Naive thymus-derived CD4-positive, alpha-beta T cell (primary cell): ENCODE data around the gene ZNF513. TPM values are rescaled to one million over a fixed set of nuclear protein-coding genes. Genes with fewer than 3 reads are reported as not detected.
"Not testable (repeated sequence)": the region's sequence is repeated elsewhere in the genome, so short reads cannot be mapped to it uniquely, and the experiment has no call there.

Experiments used
- ATAC-seq: fragments of 150-1000 bp; cut with Tn5 transposase; 2 replicates; pipeline ENCODE4 v1.10.0; 2021; ENCODE audit warnings: mild to moderate bottlenecking, moderate library complexity
- CTCF ChIA-PET: fragments of 350-600 bp; sonication (Branson Sonifier 250); formaldehyde crosslinking; loops from one replicate; lab custom pipeline; 2021; ENCODE audit warnings: antibody characterized with exemption; lab: Charles Lee
- POLR2A ChIA-PET: fragments of 350-600 bp; sonication (Branson Sonifier 250); formaldehyde crosslinking; loops from one replicate; lab custom pipeline; 2021; ENCODE audit warnings: antibody characterized with exemption, inconsistent platforms; lab: Charles Lee
- DNase-seq, 9 donors: peaks; one replicate each; pipeline versions ENCODE4 v3.0.0 to v3.0.0-alpha.2; 2020 to 2022; ENCODE audit warnings: mixed read lengths in 1 of 9
- H3K27ac ChIP-seq: one replicate; pipeline ENCODE4 v1.7.0; 2013; ENCODE audit warnings: mild to moderate bottlenecking, low read depth, low read length, moderate library complexity
- H3K27me3 ChIP-seq, 2 donors: one replicate each; pipeline ENCODE4 v1.7.0; 2013; ENCODE audit warnings: low read length in 2 of 2, mild to moderate bottlenecking in 2 of 2, moderate library complexity in 2 of 2; ENCODE audit not compliant: control insufficient read depth in 2 of 2, insufficient read depth in 2 of 2
- H3K36me3 ChIP-seq, 3 experiments: 1 replicate in 2 of 3; 2 replicates in 1 of 3; pipeline ENCODE4 v1.7.0; 2013; ENCODE audit warnings: low read length in 3 of 3, mild to moderate bottlenecking in 3 of 3, moderate library complexity in 1 of 3; ENCODE audit not compliant: insufficient read depth in 3 of 3, control insufficient read depth in 2 of 3
- H3K4me1 ChIP-seq, 2 donors: one replicate each; pipeline ENCODE4 v1.7.0; 2013; ENCODE audit warnings: low read length in 2 of 2, mild to moderate bottlenecking in 2 of 2, moderate library complexity in 1 of 2; ENCODE audit not compliant: control insufficient read depth in 2 of 2, insufficient read depth in 2 of 2
- H3K4me3 ChIP-seq: 2 replicates; pipeline ENCODE4 v1.7.0; 2013; ENCODE audit warnings: mild to moderate bottlenecking, low read length
- H3K9me3 ChIP-seq, 3 experiments: 1 replicate in 2 of 3; 2 replicates in 1 of 3; pipeline ENCODE4 v1.7.0; 2013; ENCODE audit warnings: low read length in 3 of 3; ENCODE audit not compliant: control insufficient read depth in 2 of 3
- H3K27ac Mint-ChIP-seq, 9 donors: one replicate each; pipeline ENCODE4 v1.8.0; 2020 to 2022; ENCODE audit warnings: mixed read lengths in 9 of 9, mild to moderate bottlenecking in 8 of 9, moderate library complexity in 5 of 9, inconsistent platforms in 2 of 9
- H3K27me3 Mint-ChIP-seq, 5 donors: one replicate each; pipeline ENCODE4 v1.8.0; 2021 to 2022; ENCODE audit warnings: mixed read lengths in 5 of 5, mild to moderate bottlenecking in 1 of 5
- H3K36me3 Mint-ChIP-seq, 5 donors: one replicate each; pipeline ENCODE4 v1.8.0; 2020 to 2022; ENCODE audit warnings: mixed read lengths in 5 of 5, mild to moderate bottlenecking in 3 of 5, inconsistent platforms in 1 of 5
- H3K4me1 Mint-ChIP-seq, 7 donors: one replicate each; pipeline ENCODE4 v1.8.0; 2020 to 2022; ENCODE audit warnings: mixed read lengths in 7 of 7, mild to moderate bottlenecking in 3 of 7, inconsistent platforms in 1 of 7
- H3K4me3 Mint-ChIP-seq, 10 donors: one replicate each; pipeline ENCODE4 v1.8.0; 2020 to 2022; ENCODE audit warnings: mild to moderate bottlenecking in 10 of 10, mixed read lengths in 10 of 10, moderate library complexity in 6 of 10, inconsistent platforms in 2 of 10
- H3K9me3 Mint-ChIP-seq, 11 donors: one replicate each; pipeline ENCODE4 v1.8.0; 2020 to 2022; ENCODE audit warnings: mixed read lengths in 11 of 11, mild to moderate bottlenecking in 4 of 11, inconsistent platforms in 1 of 11, moderate library complexity in 1 of 11
- intact Hi-C, 2 donors: fragments of 100-400 bp; cut with micrococcal nuclease; formaldehyde crosslinking; loops; one replicate each; pipeline ENCODE4 v1.15.1; 2023
- polyA plus RNA-seq, 2 donors: library from polyadenylated mRNA; unstranded; fragments of 300-500 nt; fragmentation: Illumina TruSeq; gene quantifications; one replicate each; pipeline ENCODE4 v1.2.3, GENCODE V29; 2021
- total RNA-seq, 6 experiments: library from RNA in 5 of 6; stranded (reverse) in 5 of 6; gene quantifications; 1 replicate in 5 of 6; 2 replicates in 1 of 6; pipeline ENCODE4 v1.2.3 and lab custom pipeline; 2021 to 2026

The ZNF513 gene
- total and polyA plus RNA-seq, 7 experiments from 2014 or later, result 2.6 to 23.2 (median 17.2) TPM

DNA sequence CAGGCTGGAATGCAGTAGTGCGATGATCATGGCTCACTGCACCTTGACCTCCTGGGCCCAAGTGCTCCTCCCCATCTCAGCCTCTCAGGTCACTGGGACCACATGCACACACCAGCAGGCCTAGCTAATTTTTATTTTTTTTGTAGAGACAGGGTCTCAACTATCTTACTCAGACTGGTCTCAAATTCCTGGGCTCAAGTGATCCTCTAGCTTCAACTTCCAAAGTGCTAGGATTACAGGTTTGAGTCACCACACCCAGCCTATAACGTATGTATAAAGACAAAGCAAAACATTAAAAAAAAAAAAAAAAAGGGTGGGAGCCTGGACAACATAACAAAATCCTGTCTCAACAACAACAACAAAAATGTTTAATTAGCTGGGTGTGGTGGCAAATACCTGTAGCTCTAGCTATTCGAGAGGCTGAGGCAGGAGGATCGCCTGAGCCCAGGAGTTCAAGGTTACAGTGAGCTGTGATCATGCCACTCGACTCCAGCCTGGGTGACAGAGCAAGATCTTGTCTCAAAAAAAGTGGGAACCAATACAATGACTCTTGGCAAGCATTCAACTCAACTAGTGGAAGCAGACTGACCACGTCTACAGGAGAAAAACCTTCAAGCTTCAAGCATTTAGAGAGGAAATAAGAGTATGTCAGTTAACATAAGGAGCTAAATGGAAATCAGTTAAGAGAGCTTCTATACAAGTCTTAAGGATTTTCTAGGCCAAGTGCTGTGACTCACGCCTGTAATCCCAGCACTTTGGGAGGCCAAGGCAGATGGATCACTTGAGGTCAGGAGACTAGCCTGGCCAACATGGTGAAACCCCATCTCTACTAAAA is 26.6 kb downstream of the ZNF513 start:
- Histone ChIP-seq H3K27ac (no peak overlapping the region), H3K9me3 (no peaks in the 10 kb centered on the region), H3K36me3 (peaks cover 0 to 12% (median 0%) of the 10 kb centered on the region in 3 experiments), H3K27me3 (no peaks in the 10 kb centered on the region), H3K4me1 (peaks cover 24 to 36% of the 10 kb centered on the region in 2 donors), H3K4me3 (no peak overlapping the region)
- Mint-ChIP-seq H3K27me3 (no peaks in the 10 kb centered on the region), H3K4me3 (peak overlapping the region in 9 of 10 donors; percentile 42 to 100 (median 65)), H3K36me3 (peaks cover 0 to 12% (median 7%) of the 10 kb centered on the region in 5 donors), H3K9me3 (peaks cover 0 to 6% (median 0%) of the 10 kb centered on the region in 11 donors), H3K27ac (peak overlapping the region in 4 of 9 donors; percentile 39 to 83 (median 53)), H3K4me1 (peaks cover 40 to 86% (median 71%) of the 10 kb centered on the region in 7 donors)
- ATAC-seq (no peak), DNase-seq (no peak)
- ChIA-PET POLR2A (interaction anchor here (0.7 to 4.2 kb wide), 4 partner anchors 10 to 36 kb away, joined by 4 to 21 read pairs (median 4); partner anchors contain the start of gene MPV17), CTCF (no interaction called here)
- intact Hi-C loops, result no loop called here

DNA sequence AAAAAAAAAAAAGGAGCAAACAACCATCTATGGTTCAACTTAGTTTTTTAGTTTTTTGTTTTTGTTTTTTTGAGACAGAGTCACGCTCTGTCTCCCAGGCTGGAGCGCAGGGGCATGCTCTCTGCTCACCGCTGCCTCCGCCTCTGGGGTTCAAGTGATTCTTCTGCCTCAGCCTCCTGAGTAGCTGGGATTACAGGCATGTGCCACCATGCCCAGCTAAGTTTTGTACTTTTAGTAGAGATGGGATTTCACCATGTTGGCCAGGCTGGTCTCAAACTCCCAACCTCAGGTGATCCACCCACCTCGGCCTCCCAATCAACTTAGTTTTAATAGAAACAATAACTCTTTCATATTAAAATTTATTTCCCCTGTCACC is 27.2 kb downstream of the ZNF513 start:
- peak overlapping the region in 5 of 10 donors; percentile 35 to 100 (median 58) for H3K4me3 Mint-ChIP-seq
- DNase-seq, H3K27ac ChIP-seq, intact Hi-C loops, H3K4me3 ChIP-seq, H3K9me3 Mint-ChIP-seq, ATAC-seq, H3K9me3 ChIP-seq, H3K27me3 Mint-ChIP-seq, H3K27me3 ChIP-seq: not testable (repeated sequence)
- ChIA-PET CTCF (interaction anchor here (0.6 kb wide), 1 partner anchor 50 kb away, joined by 4 read pairs; no protein-coding TSS in a partner anchor), POLR2A (interaction anchor here (0.7 to 4.2 kb wide), 3 partner anchors 11 to 30 kb away, joined by 4 to 21 read pairs (median 4); partner anchors contain the start of gene MPV17)
- peaks cover 0 to 11% (median 4%) of the 10 kb centered on the region in 5 donors for H3K36me3 Mint-ChIP-seq
- H3K4me1 ChIP-seq, result peaks cover 24 to 36% of the 10 kb centered on the region in 2 donors
- H3K36me3 ChIP-seq, result peaks cover 0 to 12% (median 0%) of the 10 kb centered on the region in 3 experiments
- peak overlapping the region in 3 of 9 donors; percentile 39 to 83 (median 62) for H3K27ac Mint-ChIP-seq
- peaks cover 37 to 84% (median 69%) of the 10 kb centered on the region in 7 donors for H3K4me1 Mint-ChIP-seq

DNA sequence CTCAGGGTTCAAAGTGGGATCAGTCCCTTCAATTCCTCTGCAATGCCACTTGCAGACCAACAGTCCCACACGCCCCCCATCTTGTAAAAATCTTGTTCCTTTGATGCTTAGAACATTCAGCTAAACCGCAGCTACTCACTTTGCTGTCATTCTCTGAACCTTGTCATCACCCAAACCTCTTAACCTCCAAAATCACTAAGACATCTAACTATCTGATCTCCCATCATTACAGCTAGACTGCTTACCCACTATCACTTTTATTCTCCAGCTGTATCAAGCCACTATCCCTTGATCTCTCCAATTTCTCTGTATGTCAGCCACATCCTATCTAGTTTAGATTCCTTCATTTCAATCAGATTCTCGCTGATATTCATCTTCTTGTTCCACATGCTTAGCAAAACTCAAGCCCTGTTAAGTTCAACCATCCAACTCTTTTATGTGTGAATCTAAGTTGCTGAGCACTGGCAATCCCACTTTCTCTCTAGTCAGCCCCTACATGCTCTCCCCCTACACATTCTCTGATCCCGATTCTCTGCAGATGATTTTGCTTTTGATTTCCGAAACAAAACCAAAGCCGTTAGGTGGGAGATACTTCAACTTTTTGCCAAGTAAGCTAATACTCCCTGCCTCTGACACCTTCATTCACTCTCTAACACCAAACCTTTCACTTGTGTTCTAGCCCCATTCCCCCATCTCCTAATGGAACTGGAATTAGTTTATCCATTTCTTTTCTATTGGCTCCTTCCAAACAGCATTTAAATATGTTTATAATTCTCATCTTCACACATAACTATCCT is 28.5 kb downstream of the ZNF513 start:
- ChIA-PET CTCF (interaction anchor here (1.4 to 1.5 kb wide), 2 partner anchors 10 to 17 kb away, joined by 5 read pairs; no protein-coding TSS in a partner anchor), POLR2A (interaction anchor here (0.8 to 4.2 kb wide), 2 partner anchors 12 to 29 kb away, joined by 3 to 21 read pairs; partner anchors contain the start of gene MPV17)
- no peak for ATAC-seq
- peak overlapping the region; percentile 0 to 83 (median 61) for H3K27ac Mint-ChIP-seq
- peak in 5 of 9 donors; percentile 12 to 38 (median 31) for DNase-seq
- peaks cover 36 to 84% (median 66%) of the 10 kb centered on the region in 7 donors for H3K4me1 Mint-ChIP-seq
- intact Hi-C loops, result no loop called here
- Histone ChIP-seq H3K9me3 (no peaks in the 10 kb centered on the region), H3K36me3 (peaks cover 0 to 11% (median 0%) of the 10 kb centered on the region in 3 experiments), H3K27ac (peak overlapping the region; percentile 4), H3K27me3 (no peaks in the 10 kb centered on the region), H3K4me1 (peaks cover 14 to 28% of the 10 kb centered on the region in 2 donors), H3K4me3 (no peak overlapping the region)
- H3K27me3 Mint-ChIP-seq, result no peaks in the 10 kb centered on the region
- H3K9me3 Mint-ChIP-seq, result peaks cover 0 to 6% (median 0%) of the 10 kb centered on the region in 11 donors
- H3K36me3 Mint-ChIP-seq, result peaks cover 0 to 11% (median 9%) of the 10 kb centered on the region in 5 donors
- peak overlapping the region; percentile 2 to 65 (median 36) for H3K4me3 Mint-ChIP-seq

DNA sequence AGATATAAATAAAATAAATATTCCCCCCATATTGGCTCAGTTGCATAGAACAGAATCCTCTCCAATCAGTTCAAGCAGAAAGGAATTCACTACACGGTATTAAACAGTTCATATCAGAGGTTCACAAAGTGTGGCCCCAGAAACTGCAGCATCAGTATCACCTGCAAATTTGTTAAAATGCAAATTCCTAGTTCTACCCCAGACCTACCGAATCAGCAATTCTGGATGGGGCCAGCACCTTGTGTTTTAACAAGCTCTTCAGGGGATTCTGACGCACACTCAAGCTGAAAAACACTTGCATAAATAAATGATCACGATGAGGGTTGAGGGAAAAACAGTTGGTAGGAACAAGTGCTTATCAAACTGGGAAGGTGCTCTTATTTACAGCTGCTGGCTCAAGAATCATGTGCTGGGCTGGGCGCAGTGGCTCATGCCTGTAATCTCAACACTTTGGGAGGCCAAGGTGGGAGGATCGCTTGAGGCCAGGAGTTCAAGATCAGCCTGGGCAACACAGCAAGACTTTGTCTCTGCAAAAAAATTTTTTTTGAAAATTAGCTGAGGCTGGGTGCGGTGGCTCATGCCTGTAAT is 30.3 kb downstream of the ZNF513 start:
- ChIA-PET POLR2A (interaction anchor here (0.5 to 0.9 kb wide), 2 partner anchors 60 to 1514 kb away, joined by 4 read pairs; no protein-coding TSS in a partner anchor), CTCF (no interaction called here)
- DNase-seq, result no peak
- Mint-ChIP-seq H3K4me1 (peaks cover 32 to 76% (median 56%) of the 10 kb centered on the region in 7 donors), H3K27me3 (no peaks in the 10 kb centered on the region), H3K36me3 (peaks cover 0 to 10% (median 4%) of the 10 kb centered on the region in 5 donors), H3K27ac (peak overlapping the region in 1 of 9 donors; percentile 51), H3K4me3 (peak overlapping the region in 1 of 10 donors; percentile 11), H3K9me3 (no peaks in the 10 kb centered on the region)
- intact Hi-C loops, result no loop called here
- Histone ChIP-seq H3K27ac (no peak overlapping the region), H3K9me3 (no peaks in the 10 kb centered on the region), H3K4me3 (no peak overlapping the region), H3K4me1 (peaks cover 9 to 22% of the 10 kb centered on the region in 2 donors), H3K27me3 (no peaks in the 10 kb centered on the region), H3K36me3 (no peaks in the 10 kb centered on the region)
- no peak for ATAC-seq

DNA sequence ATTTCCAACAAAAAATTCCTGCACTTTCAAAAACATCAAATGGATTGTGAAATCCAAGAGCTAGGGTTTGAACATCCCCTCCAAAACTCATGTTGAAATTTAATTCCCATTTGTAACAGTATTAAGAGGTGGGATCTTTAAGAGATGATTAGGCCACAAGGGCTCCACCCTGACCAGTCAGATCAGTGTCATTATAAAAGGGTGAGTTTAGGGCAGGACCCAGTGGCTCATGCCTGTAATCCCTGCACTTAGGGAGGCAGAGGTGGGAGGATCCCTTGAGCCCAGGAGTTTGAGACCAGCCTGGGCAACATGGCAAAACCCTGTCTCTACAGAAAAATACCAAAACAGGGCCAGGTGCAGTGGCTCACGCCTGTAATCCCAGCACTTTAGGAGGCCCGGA is 32.9 kb downstream of the ZNF513 start:
- ChIA-PET POLR2A (interaction anchor here (0.7 kb wide), 1 partner anchor 22 kb away, joined by 3 read pairs; the partner anchor contains the start of gene EIF2B4), CTCF (no interaction called here)
- no peak overlapping the region for H3K4me3 ChIP-seq
- ATAC-seq (no peak), DNase-seq (no peak)
- H3K27me3 Mint-ChIP-seq, result no peaks in the 10 kb centered on the region
- H3K27ac Mint-ChIP-seq, result peak overlapping the region in 2 of 9 donors; percentile 25 to 70
- intact Hi-C loops, result no loop called here
- peaks cover 3 to 8% (median 6%) of the 10 kb centered on the region in 3 experiments for H3K36me3 ChIP-seq
- H3K9me3 ChIP-seq, result no peaks in the 10 kb centered on the region
- no peak overlapping the region for H3K4me3 Mint-ChIP-seq
- H3K27ac ChIP-seq, result no peak overlapping the region
- H3K4me1 ChIP-seq, result peaks cover 0 to 11% of the 10 kb centered on the region in 2 donors
- H3K9me3 Mint-ChIP-seq, result no peaks in the 10 kb centered on the region
- peaks cover 0 to 14% (median 4%) of the 10 kb centered on the region in 5 donors for H3K36me3 Mint-ChIP-seq
- H3K27me3 ChIP-seq, result no peaks in the 10 kb centered on the region
- peaks cover 22 to 59% (median 36%) of the 10 kb centered on the region in 7 donors for H3K4me1 Mint-ChIP-seq
